ENCODE data around the gene KCTD19. TPM values are rescaled to one million over a fixed set of nuclear protein-coding genes. Genes with fewer than 3 reads are reported as not detected.

The KCTD19 gene
- under 1 TPM in 1 of 4 donors, not detected in 3; under 0.01 TPM for total RNA-seq

DNA sequence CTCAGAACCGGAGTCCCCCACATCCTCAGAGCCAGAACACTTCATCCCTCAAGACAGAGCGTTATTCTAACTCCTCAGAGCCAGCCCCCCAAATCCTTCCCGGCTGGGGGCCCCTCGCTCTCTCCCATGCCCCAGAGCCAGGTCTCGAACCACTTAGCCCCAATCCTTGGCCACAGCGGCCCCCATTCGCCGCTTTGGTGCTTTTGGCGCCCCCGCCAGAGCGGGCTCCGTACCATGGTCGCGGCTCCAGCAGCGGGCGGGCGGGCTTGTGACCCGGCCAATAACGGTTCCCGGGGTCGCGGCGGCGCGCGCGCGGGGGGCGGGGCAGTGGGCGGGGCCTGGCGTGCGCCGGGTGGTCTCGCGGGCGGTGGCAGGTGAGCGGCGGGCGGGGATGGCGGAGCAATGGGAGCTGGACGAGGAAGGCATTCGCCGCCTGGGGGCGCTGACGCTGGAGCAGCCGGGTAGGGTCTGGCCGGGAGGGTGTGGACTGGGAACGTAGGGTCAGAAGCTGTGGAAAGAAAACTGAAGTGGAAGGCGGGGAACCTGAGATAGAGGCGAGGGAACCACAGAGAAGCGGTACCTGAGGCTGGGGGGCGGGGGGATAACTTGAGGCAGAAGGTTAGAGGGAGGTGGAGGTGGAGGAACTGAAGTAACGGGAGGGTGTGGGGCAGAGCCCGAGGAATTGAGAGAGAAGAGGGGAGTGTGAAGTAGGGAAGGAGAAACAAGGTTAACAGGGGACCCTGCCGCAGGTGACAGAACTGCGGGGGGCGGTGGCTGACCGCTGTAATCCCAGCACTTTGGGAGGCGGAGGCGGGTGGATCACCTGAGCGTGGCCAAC lies at the start of gene KCTD19, which contains the start of gene LRRC36:
KCTD19 (minus strand) TSS at position 270 of the 838 bp plus-strand sequence; CDS start at position 236, 34 bp downstream.
LRRC36 (plus strand) TSS at position 344 of the 838 bp plus-strand sequence; CDS start at position 392, 48 bp downstream.
- TF ChIP-seq, protein P1, sequence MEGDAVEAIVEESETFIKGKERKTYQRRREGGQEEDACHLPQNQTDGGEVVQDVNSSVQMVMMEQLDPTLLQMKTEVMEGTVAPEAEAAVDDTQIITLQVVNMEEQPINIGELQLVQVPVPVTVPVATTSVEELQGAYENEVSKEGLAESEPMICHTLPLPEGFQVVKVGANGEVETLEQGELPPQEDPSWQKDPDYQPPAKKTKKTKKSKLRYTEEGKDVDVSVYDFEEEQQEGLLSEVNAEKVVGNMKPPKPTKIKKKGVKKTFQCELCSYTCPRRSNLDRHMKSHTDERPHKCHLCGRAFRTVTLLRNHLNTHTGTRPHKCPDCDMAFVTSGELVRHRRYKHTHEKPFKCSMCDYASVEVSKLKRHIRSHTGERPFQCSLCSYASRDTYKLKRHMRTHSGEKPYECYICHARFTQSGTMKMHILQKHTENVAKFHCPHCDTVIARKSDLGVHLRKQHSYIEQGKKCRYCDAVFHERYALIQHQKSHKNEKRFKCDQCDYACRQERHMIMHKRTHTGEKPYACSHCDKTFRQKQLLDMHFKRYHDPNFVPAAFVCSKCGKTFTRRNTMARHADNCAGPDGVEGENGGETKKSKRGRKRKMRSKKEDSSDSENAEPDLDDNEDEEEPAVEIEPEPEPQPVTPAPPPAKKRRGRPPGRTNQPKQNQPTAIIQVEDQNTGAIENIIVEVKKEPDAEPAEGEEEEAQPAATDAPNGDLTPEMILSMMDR (IDR thresholded peaks at IDR 0.05; ENCODE audit: low read depth): no peak

DNA sequence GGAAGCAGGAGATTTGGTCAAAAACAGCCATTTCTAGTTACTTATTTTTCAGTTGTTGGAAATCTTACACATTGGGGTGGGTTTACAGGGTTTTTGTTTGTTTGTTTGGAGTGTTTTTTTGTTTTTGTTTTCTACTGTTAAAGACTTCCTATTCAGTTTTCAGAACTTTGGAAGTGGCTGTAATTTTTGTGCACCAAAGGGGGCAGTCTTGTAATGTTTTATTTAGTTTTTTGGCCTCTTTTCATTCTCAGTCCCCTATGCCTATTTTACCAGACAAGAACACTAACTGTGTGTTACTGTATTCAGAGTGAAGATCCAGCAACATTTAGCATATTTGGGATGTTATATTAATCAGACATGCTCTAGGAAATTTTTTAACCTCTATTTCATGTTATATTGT lies 46.1 kb upstream of the KCTD19 start:
- TF ChIP-seq, protein P1 (IDR thresholded peaks at IDR 0.05; ENCODE audit: low read depth): no peak

DNA sequence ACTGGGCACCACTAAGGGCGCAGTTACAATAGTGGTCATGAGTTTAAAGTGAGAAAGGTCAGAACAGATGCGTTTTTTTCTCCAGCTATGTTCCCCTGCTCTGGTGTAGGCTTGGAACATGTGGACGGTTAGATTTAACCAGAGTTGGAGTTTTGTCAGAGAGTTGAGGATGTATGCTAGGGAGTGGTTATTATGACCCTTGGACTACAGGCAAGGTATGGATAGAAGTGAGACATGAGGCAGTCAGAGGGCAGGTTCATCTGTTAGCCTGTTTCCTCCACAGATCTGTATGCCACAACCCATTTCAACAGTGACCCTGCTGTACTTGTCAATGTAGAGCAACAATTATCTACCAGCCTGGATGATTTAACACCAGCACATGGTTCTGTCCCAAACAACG lies 44.1 kb upstream of the KCTD19 start:
- TF ChIP-seq, protein P1 (IDR thresholded peaks at IDR 0.05; ENCODE audit: low read depth): no peak

- TF ChIP-seq, protein P1 (IDR thresholded peaks at IDR 0.05; ENCODE audit: low read depth): no peak
These were observed 38.2 kb upstream of the KCTD19 start for GRCh38 chr16:67364600-67365235.

DNA sequence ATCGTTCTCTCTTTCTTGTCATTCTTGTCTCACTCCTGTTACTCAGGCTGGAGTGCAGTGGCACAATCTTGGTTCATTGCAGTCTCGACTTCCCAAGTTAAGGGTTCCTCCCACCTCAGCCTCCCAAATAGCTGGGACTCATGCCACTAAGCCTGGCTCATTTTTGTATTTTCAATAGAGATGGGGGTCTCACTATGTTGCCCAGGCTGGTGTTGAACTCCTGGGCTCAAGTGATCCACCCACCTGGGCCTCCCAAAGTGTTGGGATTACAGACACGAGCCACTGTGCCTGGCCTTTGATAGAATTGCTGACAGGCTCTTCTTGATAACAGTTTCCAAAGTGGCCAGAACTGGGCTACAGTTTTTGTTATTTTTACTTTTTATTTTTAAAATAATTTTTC lies 34.5 kb upstream of the KCTD19 start:
- TF ChIP-seq, protein P1 (IDR thresholded peaks at IDR 0.05; ENCODE audit: low read depth): no peak

DNA sequence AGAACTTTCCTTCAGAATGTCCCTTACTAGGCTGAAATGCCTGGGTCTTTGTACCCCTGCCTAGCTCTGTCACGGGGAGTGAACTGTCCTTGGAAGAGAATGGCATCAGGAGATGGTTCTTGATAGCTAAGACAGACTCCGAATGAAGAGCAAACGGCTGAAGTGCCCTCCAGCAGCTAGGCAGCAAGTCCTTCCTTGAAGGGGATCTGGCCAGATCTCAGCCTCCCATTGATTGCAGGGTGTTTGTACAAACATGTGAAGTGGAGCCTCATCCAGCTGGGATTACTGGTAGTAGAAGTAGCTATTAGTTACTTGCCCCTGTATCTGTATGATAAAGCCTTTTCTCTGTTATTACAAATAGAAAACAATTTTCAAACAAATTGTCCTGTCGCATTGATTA lies 31.0 kb upstream of the KCTD19 start:
- TF ChIP-seq, protein P1 (IDR thresholded peaks at IDR 0.05; ENCODE audit: low read depth): no peak

DNA sequence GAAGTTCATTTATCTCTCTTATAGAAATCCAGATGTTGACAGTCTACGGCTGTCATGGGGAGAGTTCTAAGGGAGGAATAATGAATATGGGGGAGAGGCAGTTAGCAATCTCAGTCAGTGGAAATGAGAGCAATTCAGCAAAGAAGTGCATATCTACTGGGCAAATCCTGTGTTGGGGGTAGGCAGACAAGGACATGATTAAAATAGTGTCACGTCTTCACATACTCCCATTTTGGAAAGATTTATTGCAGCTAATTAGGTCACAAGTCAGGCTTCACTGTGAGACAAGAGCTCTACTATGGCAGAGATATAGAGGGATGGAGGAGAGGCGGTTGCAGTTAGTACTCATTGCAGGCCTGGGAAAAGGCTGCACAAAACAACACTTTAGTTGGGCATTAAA lies 29.9 kb upstream of the KCTD19 start:
- TF ChIP-seq, protein P1 (IDR thresholded peaks at IDR 0.05; ENCODE audit: low read depth): no peak
